Measurements from ENCODE around the gene FILIP1L.

- TF ChIP-seq CREB1 (IDR thresholded peaks at IDR 0.05; ENCODE audit: low read depth) (no peak), TAF1 (IDR thresholded peaks at IDR 0.05; ENCODE audit: low read depth) (no peak), TEAD4 (IDR thresholded peaks at IDR 0.05) (no peak)
Observed at GRCh38 chr3:100127792-100128191, 13.5 kb upstream of the FILIP1L start.
